HL-60 (cell line): ENCODE results near the gene GAB4.

Experiments used
- CTCF ChIP-seq: IDR thresholded peaks from one replicate; pipeline ENCODE4 v1.5.1; 2011; ENCODE audit warnings: low read length, control low read depth, inconsistent platforms; ENCODE audit not compliant: insufficient read depth
- GABPA ChIP-seq: IDR thresholded peaks from 2 replicates; pipeline ENCODE4 v1.6.1; 2012; ENCODE audit warnings: low read depth
- POLR2AphosphoS5 ChIP-seq: IDR thresholded peaks from 2 replicates; pipeline ENCODE4 v1.6.1; 2012; ENCODE audit warnings: low read depth
- REST ChIP-seq: IDR thresholded peaks from 2 replicates; pipeline ENCODE4 v1.6.1; 2012; ENCODE audit warnings: low read depth; ENCODE audit not compliant: insufficient replicate concordance
- SPI1 ChIP-seq: IDR thresholded peaks from 2 replicates; pipeline ENCODE4 v1.6.1; 2012; ENCODE audit warnings: low read depth, mild to moderate bottlenecking, borderline replicate concordance

DNA sequence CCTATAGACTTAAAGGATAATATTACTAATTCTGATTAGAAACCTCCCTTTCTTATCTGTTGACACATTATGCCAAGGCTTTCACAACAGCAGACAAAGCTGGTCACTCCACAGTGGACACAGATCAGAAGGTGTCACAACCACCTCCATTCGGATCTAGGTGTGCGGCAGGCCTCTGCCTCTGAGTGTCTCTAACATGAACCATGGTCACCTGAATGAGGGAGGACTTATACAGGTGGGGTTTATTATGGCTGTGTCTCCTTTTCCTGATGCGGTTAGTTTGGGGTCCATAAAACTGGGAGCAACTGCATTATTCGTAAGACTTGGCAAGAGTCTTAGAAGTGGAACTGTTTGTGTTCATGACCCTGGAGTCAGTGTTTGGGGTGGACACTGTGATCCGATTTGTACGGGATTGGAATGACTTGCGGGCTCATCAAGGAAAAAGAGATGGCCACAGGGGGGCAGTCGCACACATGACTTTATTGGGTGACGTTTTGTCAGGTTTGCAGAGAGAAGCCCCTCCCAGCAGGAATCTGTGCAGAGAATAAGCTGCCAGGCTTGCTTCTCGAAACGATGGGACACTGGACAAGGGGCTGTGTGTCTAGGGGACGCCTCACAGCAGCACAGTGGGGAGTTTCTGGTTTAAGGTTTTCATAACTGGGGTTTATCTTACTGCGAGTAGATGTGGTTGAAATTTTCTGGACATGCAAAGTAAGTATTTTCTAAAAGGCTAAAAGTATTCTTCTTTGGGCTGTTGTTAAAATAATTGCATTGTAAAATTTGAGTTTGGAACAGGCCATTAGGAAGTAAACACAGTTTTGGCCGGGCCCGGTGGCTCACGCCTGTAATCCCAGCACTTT lies 90.6 kb downstream of the GAB4 start:
- TF ChIP-seq CTCF (peak; percentile 24), POLR2AphosphoS5 (no peak), GABPA (no peak), REST (no peak), SPI1 (no peak)
